ENCODE results near the gene AGBL3. TPM values are rescaled to one million over a fixed set of nuclear protein-coding genes. Genes with fewer than 3 reads are reported as not detected.
A peak's percentile ranks its signal among the peaks of the same experiment; 100 is the strongest.

The AGBL3 gene
- total RNA-seq = 1 to 10 TPM in 2 of 4 donors, under 1 TPM in 1, not detected in 1; 0.41 to 2.6 (median 1.1) TPM

DNA sequence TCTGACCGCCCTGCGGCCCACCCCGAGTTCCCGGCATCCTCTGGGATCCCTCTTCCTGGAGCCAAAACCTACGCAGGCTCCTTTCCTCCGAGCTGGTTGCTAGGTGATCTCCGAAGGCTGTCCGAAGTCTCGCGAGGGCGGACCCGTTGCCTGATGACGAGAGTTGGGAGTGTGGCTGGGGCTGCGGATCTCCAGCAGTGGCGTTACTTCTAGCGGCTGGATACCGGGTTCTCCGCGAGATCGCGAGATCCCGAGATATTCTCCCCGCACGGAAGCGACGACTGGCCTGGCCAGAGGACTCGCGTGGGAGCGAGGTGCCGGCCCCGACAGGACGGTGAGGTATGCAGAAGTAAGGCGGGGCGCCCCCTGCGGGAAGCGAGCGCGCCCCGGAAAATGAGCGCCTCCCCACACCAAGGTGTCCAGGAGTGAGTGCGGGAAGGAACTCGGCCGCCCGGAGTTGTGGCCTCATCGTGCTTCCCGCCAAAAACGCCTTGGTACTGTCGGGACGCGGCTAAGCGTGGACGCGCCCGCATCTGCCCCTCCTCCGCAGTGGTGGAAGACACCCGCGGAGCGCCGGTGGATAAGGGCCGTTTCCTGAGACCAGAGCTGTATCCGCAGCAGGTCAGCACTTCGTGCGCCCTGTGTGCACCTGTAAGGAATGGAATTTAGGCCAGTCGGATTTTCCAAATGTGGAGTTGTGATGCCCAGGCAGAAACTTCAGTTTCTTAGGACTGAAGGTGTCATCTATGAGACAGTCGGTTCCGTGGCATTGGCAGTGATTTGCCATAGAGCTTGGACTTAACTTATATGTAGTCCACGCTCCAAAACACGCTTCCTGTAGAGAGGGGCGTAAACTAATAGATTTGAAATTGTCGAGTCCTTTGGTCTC is at the start of gene AGBL3:
Gene AGBL3 (plus strand): TSS at position 146 of the 889 bp plus-strand sequence. CDS start 1,426 bp downstream, outside the sequence.
- DNase-seq = peak; percentile 96
- intact Hi-C loops (cut with DNase I; ENCODE audit: low total_unique reads) (no loop called here), in situ Hi-C loops (cut with MboI; ENCODE audit: low pct_ligation_motif_present in 1 of 4, low pct_unique_long_range_greater_than_20kb in 1 of 4, low sequenced_read_pairs in 3 of 4) (no loop called here)
- Histone ChIP-seq H3K4me3 (peak within 1 kb of the TSS; percentile 52 to 74 (median 70)), H3K9me3 (no peaks in the 10 kb centered on the region), H3K27ac (peak within 1 kb of the TSS; percentile 81 to 93 (median 89)), H3K27me3 (no peaks in the 10 kb centered on the region), H3K36me3 (no peaks in the 10 kb centered on the region), H3K4me1 (peaks cover 4 to 28% (median 12%) of the 10 kb centered on the region in 4 donors)
- TF ChIP-seq POLR2A (IDR thresholded peaks at IDR 0.05) (peak; percentile 55), EP300 (IDR thresholded peaks at IDR 0.05; ENCODE audit: low read depth) (no peak), POLR2AphosphoS5 (IDR thresholded peaks at IDR 0.05) (peak in 2 of 3 donors; percentile 51 to 68)
- TF ChIP-seq, protein P1, sequence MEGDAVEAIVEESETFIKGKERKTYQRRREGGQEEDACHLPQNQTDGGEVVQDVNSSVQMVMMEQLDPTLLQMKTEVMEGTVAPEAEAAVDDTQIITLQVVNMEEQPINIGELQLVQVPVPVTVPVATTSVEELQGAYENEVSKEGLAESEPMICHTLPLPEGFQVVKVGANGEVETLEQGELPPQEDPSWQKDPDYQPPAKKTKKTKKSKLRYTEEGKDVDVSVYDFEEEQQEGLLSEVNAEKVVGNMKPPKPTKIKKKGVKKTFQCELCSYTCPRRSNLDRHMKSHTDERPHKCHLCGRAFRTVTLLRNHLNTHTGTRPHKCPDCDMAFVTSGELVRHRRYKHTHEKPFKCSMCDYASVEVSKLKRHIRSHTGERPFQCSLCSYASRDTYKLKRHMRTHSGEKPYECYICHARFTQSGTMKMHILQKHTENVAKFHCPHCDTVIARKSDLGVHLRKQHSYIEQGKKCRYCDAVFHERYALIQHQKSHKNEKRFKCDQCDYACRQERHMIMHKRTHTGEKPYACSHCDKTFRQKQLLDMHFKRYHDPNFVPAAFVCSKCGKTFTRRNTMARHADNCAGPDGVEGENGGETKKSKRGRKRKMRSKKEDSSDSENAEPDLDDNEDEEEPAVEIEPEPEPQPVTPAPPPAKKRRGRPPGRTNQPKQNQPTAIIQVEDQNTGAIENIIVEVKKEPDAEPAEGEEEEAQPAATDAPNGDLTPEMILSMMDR (IDR thresholded peaks at IDR 0.05) = peak; percentile 56 to 80 (median 66)
- WGBS, 2 donors (ENCODE audit: low coverage in 1 of 2) = 0% methylated on average over 61 of the region's 70 CpGs; no CpG with 5 or more reads in 1 of the 2 donors

DNA sequence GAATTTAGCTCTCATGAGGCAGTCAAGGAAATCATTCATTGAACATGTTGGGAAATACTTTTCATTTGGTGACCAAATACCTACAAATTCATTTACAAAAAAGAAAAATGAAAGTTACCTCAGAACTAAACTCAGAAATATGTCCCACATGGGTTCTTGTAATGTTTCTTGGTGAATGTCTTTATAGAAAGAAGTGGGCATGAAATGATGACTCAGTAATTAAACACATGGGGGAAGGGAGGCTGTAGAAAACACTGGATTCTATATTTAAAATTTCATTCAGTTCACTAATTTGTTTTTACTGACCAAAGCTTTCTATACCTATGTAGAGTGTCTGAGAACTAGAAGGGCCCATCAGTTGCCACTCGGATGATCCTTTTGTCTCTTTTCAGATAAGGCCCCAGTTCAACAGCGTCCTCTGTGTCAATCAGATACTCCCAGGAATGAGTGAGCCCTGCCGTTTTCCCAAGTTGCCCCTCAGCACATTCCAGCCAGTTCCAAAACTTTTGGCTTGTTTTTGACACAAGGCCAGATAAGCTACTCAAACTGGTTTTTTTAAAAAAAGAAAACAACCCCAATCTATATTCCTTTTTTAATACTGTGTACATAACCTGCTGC is 49.3 kb upstream of the AGBL3 start:
- Histone ChIP-seq H3K27ac (peak overlapping the region; percentile 24 to 38 (median 30)), H3K36me3 (peaks cover 0 to 4% (median under 1%) of the 10 kb centered on the region in 4 donors), H3K4me1 (peaks cover 0 to 19% (median 2%) of the 10 kb centered on the region in 4 donors), H3K4me3 (no peak overlapping the region), H3K9me3 (no peaks in the 10 kb centered on the region), H3K27me3 (no peaks in the 10 kb centered on the region)
- in situ Hi-C loops (cut with MboI; ENCODE audit: low pct_ligation_motif_present in 1 of 4, low pct_unique_long_range_greater_than_20kb in 1 of 4, low sequenced_read_pairs in 3 of 4) (no loop called here), intact Hi-C loops (cut with DNase I; ENCODE audit: low total_unique reads) (no loop called here)
- DNase-seq = no peak
- WGBS, 2 donors (ENCODE audit: low coverage in 1 of 2) = 51 to 69% methylated on average over 3 of the region's 3 CpGs
- TF ChIP-seq, protein P1 (IDR thresholded peaks at IDR 0.05) = no peak
- TF ChIP-seq POLR2AphosphoS5 (IDR thresholded peaks at IDR 0.05) = no peak

DNA sequence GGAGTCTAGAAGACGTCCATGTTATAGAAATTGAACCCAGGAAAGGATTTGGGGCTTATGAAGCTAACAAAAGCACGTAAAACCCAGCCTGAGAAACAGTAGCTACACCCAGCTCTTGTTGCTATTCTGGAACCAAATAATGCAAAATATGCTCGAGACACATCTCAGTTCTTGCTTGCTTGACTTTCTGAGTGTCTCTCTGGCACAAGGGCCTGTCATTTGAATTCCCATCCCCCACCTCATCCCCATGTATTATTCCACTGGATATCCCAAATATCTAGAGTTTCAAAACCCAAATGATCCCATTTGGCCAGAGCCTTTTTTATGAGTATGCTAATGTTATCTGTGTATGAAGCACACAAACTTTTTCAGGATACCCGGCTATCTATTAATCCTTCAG is 48.2 kb upstream of the AGBL3 start:
- in situ Hi-C loops (cut with MboI; ENCODE audit: low pct_ligation_motif_present in 1 of 4, low pct_unique_long_range_greater_than_20kb in 1 of 4, low sequenced_read_pairs in 3 of 4) = no loop called here
- H3K4me3 ChIP-seq = no peak overlapping the region
- TF ChIP-seq EP300 (IDR thresholded peaks at IDR 0.05; ENCODE audit: low read depth) = no peak
- TF ChIP-seq, protein P1 (IDR thresholded peaks at IDR 0.05) = no peak
- no peak for TF ChIP-seq POLR2A (IDR thresholded peaks at IDR 0.05)
- TF ChIP-seq POLR2AphosphoS5 (IDR thresholded peaks at IDR 0.05) = no peak
- H3K36me3 ChIP-seq = peaks cover 0 to 5% (median 2%) of the 10 kb centered on the region in 4 donors
- H3K27me3 ChIP-seq = no peaks in the 10 kb centered on the region
- no peak for DNase-seq
- 77 to 82% methylated on average over 3 to 4 of the region's 4 CpGs for whole genome bisulfite sequencing, 2 donors (ENCODE audit: low coverage in 1 of 2)
- H3K4me1 ChIP-seq = peaks cover 0 to 10% (median 0%) of the 10 kb centered on the region in 4 donors
- H3K9me3 ChIP-seq = no peaks in the 10 kb centered on the region
- peak overlapping the region; percentile 10 to 38 (median 28) for H3K27ac ChIP-seq
- intact Hi-C loops (cut with DNase I; ENCODE audit: low total_unique reads) = no loop called here

DNA sequence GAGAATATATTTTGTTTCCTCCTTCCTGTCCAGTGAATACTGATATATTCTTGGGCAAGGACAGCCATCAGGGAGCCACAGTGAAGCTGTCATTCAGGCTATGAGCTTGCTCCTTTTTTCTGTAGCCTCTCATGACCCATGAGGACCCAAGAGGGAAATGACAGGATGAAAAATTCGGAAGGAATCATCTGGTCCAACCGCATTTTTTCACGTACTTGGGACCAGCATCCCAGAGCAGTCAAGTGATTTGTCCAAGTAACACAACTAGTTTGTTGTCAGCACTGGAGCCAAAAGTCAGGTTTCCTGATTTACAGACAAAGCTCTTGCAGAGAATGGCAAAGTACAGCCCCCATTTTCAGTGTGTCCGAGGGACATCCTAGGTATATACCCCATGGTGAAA is 47.2 kb upstream of the AGBL3 start:
- 86 to 92% methylated on average over 2 to 4 of the region's 4 CpGs for WGBS, 2 donors (ENCODE audit: low coverage in 1 of 2)
- Histone ChIP-seq H3K9me3 (no peaks in the 10 kb centered on the region), H3K4me1 (peaks cover 0 to 6% (median 0%) of the 10 kb centered on the region in 4 donors), H3K27ac (peak overlapping the region in 1 of 4 donors; percentile 51), H3K36me3 (peaks cover 0 to 5% (median 2%) of the 10 kb centered on the region in 4 donors), H3K27me3 (no peaks in the 10 kb centered on the region), H3K4me3 (no peak overlapping the region)
- TF ChIP-seq POLR2AphosphoS5 (IDR thresholded peaks at IDR 0.05) = no peak
- no peak for TF ChIP-seq POLR2A (IDR thresholded peaks at IDR 0.05)
- no peak for TF ChIP-seq EP300 (IDR thresholded peaks at IDR 0.05; ENCODE audit: low read depth)
- TF ChIP-seq, protein P1 (IDR thresholded peaks at IDR 0.05) = no peak
- no peak for DNase-seq
- intact Hi-C loops (cut with DNase I; ENCODE audit: low total_unique reads) = no loop called here
- in situ Hi-C loops (cut with MboI; ENCODE audit: low pct_ligation_motif_present in 1 of 4, low pct_unique_long_range_greater_than_20kb in 1 of 4, low sequenced_read_pairs in 3 of 4) = no loop called here

Data from transverse colon (tissue), 4 donors.